Stimulated activated naive CD8-positive, alpha-beta T cell treated with anti-CD3 and anti-CD28 coated beads, Interleukin-15, Interleukin-2, amounts not matched to agents 100 U/mL and 50 U/mL, for 24 hours (primary cell): ENCODE results near the gene FAM13C.
"Not testable (repeated sequence)": the region's sequence is repeated elsewhere in the genome, so short reads cannot be mapped to it uniquely, and the experiment has no call there.

Source experiments
- ATAC-seq: fragments of 150-1000 bp; cut with Tn5 transposase; one replicate; pipeline ENCODE4 v1.10.0; 2021
- DNase-seq: peaks from one replicate; pipeline ENCODE4 v3.0.0; 2021

The FAM13C gene

GRCh38 chr10:59362144-59362958 lies at the start of gene FAM13C:
FAM13C (minus strand) TSS chr10:59362549; CDS start chr10:59362460, 89 bp downstream.
- ATAC-seq (peak; percentile 35), DNase-seq (peak; percentile 9)

GRCh38 chr10:59405235-59405634 lies 42.9 kb upstream of the FAM13C start:
- DNase-seq (no peak), ATAC-seq (no peak)

- DNase-seq (no peak), ATAC-seq (no peak)
Observed at GRCh38 chr10:59400214-59400613, 37.9 kb upstream of the FAM13C start.

DNA sequence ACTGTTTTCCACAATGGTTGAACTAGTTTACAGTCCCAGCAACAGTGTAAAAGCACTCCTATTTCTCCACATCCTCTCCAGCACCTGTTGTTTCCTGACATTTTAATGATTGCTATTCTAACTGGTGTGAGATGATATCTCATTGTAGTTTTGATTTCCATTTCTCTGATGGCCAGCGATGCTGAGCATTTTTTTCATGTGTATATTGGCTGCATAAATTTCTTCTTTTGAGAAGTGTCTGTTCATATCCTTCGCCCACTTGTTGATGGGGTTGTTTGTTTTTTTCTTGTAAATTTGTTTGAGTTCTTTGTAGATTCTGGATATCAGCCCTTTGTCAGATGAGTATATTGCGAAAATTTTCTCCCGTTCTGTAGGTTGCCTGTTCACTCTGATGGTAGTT lies 37.0 kb upstream of the FAM13C start:
- not testable (repeated sequence) for ATAC-seq, DNase-seq

GRCh38 chr10:59397961-59398360 lies 35.6 kb upstream of the FAM13C start:
- DNase-seq: no peak
- ATAC-seq: no peak

DNA sequence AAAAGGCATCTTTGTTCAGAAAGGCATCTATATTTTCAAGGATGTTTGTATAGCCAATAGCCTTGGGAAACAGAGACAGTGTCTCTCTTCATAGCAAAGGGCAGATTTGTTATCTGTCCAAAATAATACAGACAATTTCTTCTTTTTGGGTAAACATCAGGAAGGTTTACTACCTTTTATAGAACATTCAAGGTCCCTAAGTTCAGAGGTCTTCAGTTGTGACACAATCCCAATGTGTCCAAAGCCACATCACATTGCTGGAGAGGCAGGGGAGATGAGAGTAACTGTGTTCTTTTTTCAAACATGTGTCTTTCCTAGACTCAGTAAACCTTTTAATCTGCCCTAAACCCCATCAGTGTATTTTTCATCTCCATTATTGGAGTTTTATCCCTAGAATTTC lies 33.6 kb upstream of the FAM13C start:
- DNase-seq: no peak
- no peak for ATAC-seq

DNA sequence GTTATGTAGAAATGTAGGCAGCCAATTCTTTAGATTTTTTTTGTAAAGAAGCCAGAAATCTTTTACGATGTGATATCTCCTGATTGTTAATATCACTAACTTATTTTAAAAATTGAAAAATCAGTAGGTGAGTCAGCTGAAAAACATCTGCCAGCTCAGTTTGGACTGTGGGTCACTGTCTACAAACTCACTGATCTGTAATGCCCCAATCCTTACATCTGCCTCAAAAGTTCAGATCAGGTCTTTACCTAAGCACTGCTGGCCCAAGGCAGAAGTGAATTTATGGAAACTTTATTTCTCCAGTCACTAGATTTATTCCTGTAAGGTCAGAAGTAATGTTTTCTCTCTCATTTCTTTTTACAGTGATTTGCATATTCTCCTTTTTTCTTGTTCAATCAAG lies 31.0 kb upstream of the FAM13C start:
- no peak for DNase-seq
- no peak for ATAC-seq

DNA sequence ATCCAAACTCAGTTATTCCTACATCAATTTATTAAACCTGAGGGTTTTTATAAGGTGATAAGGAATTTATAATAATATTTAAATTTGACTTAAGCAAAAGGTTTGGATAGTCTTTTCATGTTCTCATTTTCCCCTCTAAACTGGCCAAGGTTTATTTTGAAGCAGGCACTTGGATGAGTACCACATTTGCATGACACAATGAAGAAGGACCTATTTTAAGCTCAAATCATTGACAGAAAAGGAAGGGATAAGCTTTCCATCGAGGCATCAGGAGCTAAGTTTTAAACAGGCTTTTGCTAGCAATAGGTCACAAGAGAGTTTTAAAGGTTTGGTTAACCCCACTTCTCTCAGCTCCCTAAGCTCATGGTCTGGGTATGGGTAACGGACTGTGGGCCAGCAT lies 28.7 kb upstream of the FAM13C start:
- ATAC-seq: no peak
- DNase-seq: no peak

DNA sequence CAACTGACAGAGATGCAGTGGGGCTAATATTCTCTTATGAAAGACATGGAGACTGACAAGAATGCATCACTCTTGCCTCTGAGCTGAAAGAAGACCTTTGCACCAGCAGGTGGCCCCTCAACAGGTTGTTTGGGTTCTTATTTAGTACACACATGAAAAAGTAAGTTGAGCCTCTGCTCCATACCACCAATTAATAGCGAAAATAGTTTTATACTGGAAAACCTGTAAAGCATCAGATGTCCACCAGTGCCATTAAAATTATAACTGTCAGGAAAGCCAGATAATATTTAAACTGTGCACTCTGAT lies 26.3 kb upstream of the FAM13C start:
- no peak for ATAC-seq
- no peak for DNase-seq

DNA sequence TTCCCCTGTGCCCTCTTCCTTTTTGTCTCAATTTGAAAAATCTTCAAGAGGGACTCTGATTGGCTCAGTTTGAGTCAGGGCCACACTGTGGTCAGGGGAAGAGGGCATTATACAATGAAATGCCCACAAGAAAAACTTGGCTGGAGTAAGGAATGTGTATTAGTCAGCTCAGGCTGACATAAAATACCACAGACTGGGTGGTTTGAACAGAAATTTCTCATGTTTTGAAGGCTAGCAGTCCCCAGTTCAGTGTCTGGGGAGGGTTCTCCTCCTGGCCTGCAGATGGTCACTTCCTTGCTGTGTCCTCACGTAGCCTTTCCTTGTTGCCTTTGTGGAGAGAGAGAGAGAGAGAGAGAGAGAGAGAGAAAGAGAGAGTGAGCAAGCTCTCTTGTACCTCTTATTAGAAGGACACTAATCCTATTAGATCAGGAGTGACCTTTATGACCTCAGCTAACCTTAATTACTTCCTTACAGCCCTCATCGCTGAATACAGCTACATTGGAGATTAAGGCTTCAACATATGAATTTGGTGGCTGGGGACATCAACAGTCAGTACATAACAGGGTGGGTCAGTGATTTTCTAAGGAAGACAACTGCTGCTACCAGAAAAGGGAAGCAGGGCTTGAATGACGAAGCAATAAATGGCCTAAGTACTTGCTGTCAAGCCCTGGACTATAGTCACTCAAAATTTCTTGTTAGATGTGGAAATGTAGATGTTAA lies 25.8 kb upstream of the FAM13C start:
- DNase-seq (no peak), ATAC-seq (no peak)

DNA sequence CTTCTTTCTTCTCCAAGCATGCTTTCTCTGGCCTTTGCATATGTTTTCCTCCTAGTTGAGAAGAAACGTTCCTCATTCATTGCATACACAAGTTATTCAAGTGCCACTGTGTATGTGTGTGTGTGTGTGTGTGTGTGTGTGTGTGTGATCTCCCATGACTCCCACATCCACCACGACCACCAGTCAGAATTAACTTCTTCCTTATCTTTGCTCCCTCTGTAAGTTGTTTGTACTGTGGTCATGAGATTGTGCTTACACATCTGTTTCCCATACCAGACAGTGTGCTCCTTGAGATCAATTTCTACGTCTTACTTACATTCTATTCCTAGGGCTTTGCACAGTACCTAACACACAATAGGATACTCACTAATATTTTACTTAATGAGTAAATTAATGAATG lies 22.4 kb upstream of the FAM13C start:
- ATAC-seq (no peak), DNase-seq (no peak)

- DNase-seq (no peak), ATAC-seq (no peak)
Observed at GRCh38 chr10:59383908-59384307, 21.6 kb upstream of the FAM13C start.

GRCh38 chr10:59383436-59383835 lies 21.1 kb upstream of the FAM13C start:
- no peak for DNase-seq
- no peak for ATAC-seq

GRCh38 chr10:59382831-59383295 lies 20.5 kb upstream of the FAM13C start:
- DNase-seq: no peak
- no peak for ATAC-seq

GRCh38 chr10:59381687-59382086 lies 19.3 kb upstream of the FAM13C start:
- no peak for DNase-seq
- no peak for ATAC-seq

GRCh38 chr10:59376846-59377245 lies 14.5 kb upstream of the FAM13C start:
- ATAC-seq (no peak), DNase-seq (no peak)

GRCh38 chr10:59375990-59376389 lies 13.6 kb upstream of the FAM13C start:
- ATAC-seq (no peak), DNase-seq (no peak)

- DNase-seq (no peak), ATAC-seq (no peak)
Observed at GRCh38 chr10:59374916-59375315, 12.6 kb upstream of the FAM13C start.

GRCh38 chr10:59373071-59373470 lies 10.7 kb upstream of the FAM13C start:
- no peak for ATAC-seq
- no peak for DNase-seq

- no peak for DNase-seq
- no peak for ATAC-seq
Observed at GRCh38 chr10:59372543-59372942, 10.2 kb upstream of the FAM13C start.

GRCh38 chr10:59366290-59366689 lies 3.9 kb upstream of the FAM13C start:
- no peak for ATAC-seq
- DNase-seq: no peak

- DNase-seq (no peak), ATAC-seq (no peak)
Observed at GRCh38 chr10:59363446-59363958, 1.2 kb upstream of the FAM13C start.

GRCh38 chr10:59362959-59363381 lies 621 bp upstream of the FAM13C start:
- DNase-seq: no peak

More at GRCh38 chr10:59362959-59363381, 621 bp upstream of the FAM13C start:
- no peak for ATAC-seq
